B cell (primary cell): Measurements from ENCODE around the gene PTPRN2. TPM values are rescaled to one million over a fixed set of nuclear protein-coding genes. Genes with fewer than 3 reads are reported as not detected.

ENCODE experiments used
- ATAC-seq: fragments of 200-7000 bp; cut with Tn5 transposase; one replicate; pipeline ENCODE4 v1.10.0; 2021; ENCODE audit warnings: low read depth, mild to moderate bottlenecking, moderate number of reproducible peaks, moderate library complexity
- CTCF ChIA-PET: fragments of 350-600 bp; sonication (Branson Sonifier 250); formaldehyde crosslinking; loops from one replicate; lab custom pipeline; 2021; ENCODE audit warnings: antibody characterized with exemption, inconsistent platforms; lab: Charles Lee
- POLR2A ChIA-PET: fragments of 350-600 bp; sonication (Branson Sonifier 250); formaldehyde crosslinking; loops from one replicate; lab custom pipeline; 2021; ENCODE audit warnings: antibody characterized with exemption; lab: Charles Lee
- DNase-seq: peaks from one replicate; pipeline ENCODE4 v3.0.0; 2013
- H2AFZ ChIP-seq: 2 replicates; pipeline ENCODE4 v1.6.1; 2012; ENCODE audit warnings: mild to moderate bottlenecking, low read depth, low read length; ENCODE audit not compliant: insufficient read depth, poor library complexity, severe bottlenecking
- H3K27ac ChIP-seq, 2 donors: 1 replicate in 1 of 2; 2 replicates in 1 of 2; pipeline ENCODE4 v1.5.1; 2012 to 2013; ENCODE audit warnings: low read length in 2 of 2, mild to moderate bottlenecking in 2 of 2, moderate library complexity in 1 of 2
- H3K27me3 ChIP-seq, 4 experiments: fragments of 200-600 bp in 1 of 4; sonication (generic) in 1 of 4; replicated peaks in 1 of 4; 1 replicate in 2 of 4; 2 replicates in 2 of 4; pipeline versions ENCODE4 v1.6.1 to v1.7.0; 2013 to 2016; ENCODE audit warnings: low read length in 3 of 4, mild to moderate bottlenecking in 2 of 4, mixed read lengths in 1 of 4, moderate library complexity in 1 of 4; ENCODE audit not compliant: insufficient read depth in 4 of 4, control insufficient read depth in 3 of 4; ENCODE audit errors: control extremely low read depth in 1 of 4
- H3K36me3 ChIP-seq, 2 experiments: replicated peaks in 1 of 2; 1 replicate in 1 of 2; 2 replicates in 1 of 2; pipeline versions ENCODE4 v1.6.1 to v1.7.1; 2013; ENCODE audit warnings: low read length in 1 of 2; ENCODE audit not compliant: insufficient read depth in 2 of 2, control insufficient read depth in 1 of 2; ENCODE audit errors: control extremely low read depth in 1 of 2, extremely low read depth in 1 of 2
- H3K4me1 ChIP-seq, 2 donors: fragments of 200-600 bp in 1 of 2; sonication (generic) in 1 of 2; 1 replicate in 1 of 2; 2 replicates in 1 of 2; pipeline versions ENCODE4 v1.5.1 to v1.6.1; 2013 to 2017; ENCODE audit warnings: low read length in 2 of 2; ENCODE audit not compliant: control insufficient read depth in 2 of 2, insufficient read depth in 2 of 2
- H3K4me2 ChIP-seq: replicated peaks from 2 replicates; pipeline ENCODE3; 2012; ENCODE audit warnings: mild to moderate bottlenecking, low read depth, low read length; ENCODE audit not compliant: poor library complexity, severe bottlenecking
- H3K4me3 ChIP-seq, 5 experiments: fragments of 200-600 bp in 1 of 5; sonication (generic) in 1 of 5; 1 replicate in 3 of 5; 2 replicates in 2 of 5; pipeline versions ENCODE4 v1.5.1 to v1.7.0; 2011 to 2016; ENCODE audit warnings: low read length in 4 of 5, mild to moderate bottlenecking in 4 of 5, low read depth in 2 of 5, control low read depth in 1 of 5, moderate library complexity in 1 of 5; ENCODE audit not compliant: insufficient read depth in 1 of 5; ENCODE audit errors: control extremely low read depth in 1 of 5, extremely low read depth in 1 of 5
- H3K79me2 ChIP-seq: fragments of 200-600 bp; sonication (generic); one replicate; pipeline ENCODE4 v1.6.0; 2016; ENCODE audit warnings: low read length; ENCODE audit not compliant: control insufficient read depth, insufficient read depth
- H3K9ac ChIP-seq: fragments of 200-600 bp; sonication (generic); 2 replicates; pipeline ENCODE4 v1.6.1; 2017; ENCODE audit warnings: mild to moderate bottlenecking, low read length, moderate library complexity
- H3K9me3 ChIP-seq, 3 donors: one replicate each; pipeline versions ENCODE4 v1.6.1 to v1.7.1; 2013; ENCODE audit warnings: low read length in 2 of 3; ENCODE audit not compliant: control insufficient read depth in 2 of 3, insufficient read depth in 1 of 3; ENCODE audit errors: control extremely low read depth in 1 of 3
- H4K20me1 ChIP-seq: 2 replicates; pipeline ENCODE4 v1.6.0; 2012; ENCODE audit warnings: mild to moderate bottlenecking, low read length; ENCODE audit not compliant: insufficient read depth, control insufficient read depth, poor library complexity, severe bottlenecking
- H3K27ac Mint-ChIP-seq: one replicate; pipeline ENCODE4 v1.8.0; 2021; ENCODE audit warnings: mixed read lengths
- H3K27me3 Mint-ChIP-seq: one replicate; pipeline ENCODE4 v1.8.0; 2021; ENCODE audit warnings: mixed read lengths
- H3K4me1 Mint-ChIP-seq: one replicate; pipeline ENCODE4 v1.8.0; 2021; ENCODE audit warnings: mixed read lengths
- H3K4me3 Mint-ChIP-seq: one replicate; pipeline ENCODE4 v1.8.0; 2021; ENCODE audit warnings: mixed read lengths
- H3K9me3 Mint-ChIP-seq: one replicate; pipeline ENCODE4 v1.8.0; 2022; ENCODE audit warnings: mixed read lengths; ENCODE audit not compliant: insufficient read depth
- EZH2 ChIP-seq: IDR thresholded peaks from 2 replicates; pipeline ENCODE4 v1.6.1; 2012; ENCODE audit warnings: borderline replicate concordance, low read depth, mild to moderate bottlenecking, moderate library complexity, low read length; ENCODE audit not compliant: insufficient read depth, poor library complexity, severe bottlenecking
- WGBS: methylation state at CpG from one replicate; pipeline ENCODE4 v1.1.5; 2013; ENCODE audit warnings: missing lambda C conversion rate; ENCODE audit not compliant: insufficient coverage; 5-methylcytosine and 5-hydroxymethylcytosine counted together
- intact Hi-C: fragments of 100-400 bp; cut with micrococcal nuclease; formaldehyde crosslinking; loops from one replicate; pipeline ENCODE4 v1.10.0; 2022
- polyA plus RNA-seq: library from polyadenylated mRNA; depleted of rRNA; stranded (reverse); fragments of >200 nt; gene quantifications from 2 replicates; pipeline ENCODE4 v1.2.3, GENCODE V29; 2012
- total RNA-seq, 2 donors: library from RNA; stranded (reverse); fragments of 120-200 nt in 1 of 2; gene quantifications; 1 replicate in 1 of 2; 2 replicates in 1 of 2; pipeline versions ENCODE4 v1.2.3 to v1.2.4, GENCODE V29; 2013 to 2022
- TF ChIP-seq, protein P1 (sequence below): fragments of 200-600 bp; IDR thresholded peaks from one replicate; pipeline ENCODE4 v1.8.0; 2022; ENCODE audit warnings: antibody characterized with exemption, mild to moderate bottlenecking

Gene PTPRN2
- total and polyA plus RNA-seq, 2 donors (not counting 1 experiment from before 2014, with no cell fraction given): 2.0 to 5.0 TPM

- Histone ChIP-seq H3K4me1 (no peaks in the 10 kb centered on the region), H4K20me1 (no peaks in the 10 kb centered on the region), H3K9ac (no peak overlapping the region), H2AFZ (no peak overlapping the region), H3K4me3 (no peak overlapping the region), H3K27ac (no peak overlapping the region), H3K9me3 (peaks cover 0 to 24% (median 0%) of the 10 kb centered on the region in 3 donors), H3K4me2 (no peak overlapping the region), H3K36me3 (no peaks in the 10 kb centered on the region), H3K27me3 (no peaks in the 10 kb centered on the region), H3K79me2 (no peaks in the 10 kb centered on the region)
- DNase-seq: no peak
- TF ChIP-seq, protein P1, sequence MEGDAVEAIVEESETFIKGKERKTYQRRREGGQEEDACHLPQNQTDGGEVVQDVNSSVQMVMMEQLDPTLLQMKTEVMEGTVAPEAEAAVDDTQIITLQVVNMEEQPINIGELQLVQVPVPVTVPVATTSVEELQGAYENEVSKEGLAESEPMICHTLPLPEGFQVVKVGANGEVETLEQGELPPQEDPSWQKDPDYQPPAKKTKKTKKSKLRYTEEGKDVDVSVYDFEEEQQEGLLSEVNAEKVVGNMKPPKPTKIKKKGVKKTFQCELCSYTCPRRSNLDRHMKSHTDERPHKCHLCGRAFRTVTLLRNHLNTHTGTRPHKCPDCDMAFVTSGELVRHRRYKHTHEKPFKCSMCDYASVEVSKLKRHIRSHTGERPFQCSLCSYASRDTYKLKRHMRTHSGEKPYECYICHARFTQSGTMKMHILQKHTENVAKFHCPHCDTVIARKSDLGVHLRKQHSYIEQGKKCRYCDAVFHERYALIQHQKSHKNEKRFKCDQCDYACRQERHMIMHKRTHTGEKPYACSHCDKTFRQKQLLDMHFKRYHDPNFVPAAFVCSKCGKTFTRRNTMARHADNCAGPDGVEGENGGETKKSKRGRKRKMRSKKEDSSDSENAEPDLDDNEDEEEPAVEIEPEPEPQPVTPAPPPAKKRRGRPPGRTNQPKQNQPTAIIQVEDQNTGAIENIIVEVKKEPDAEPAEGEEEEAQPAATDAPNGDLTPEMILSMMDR: no peak
- TF ChIP-seq EZH2: no peak
- ChIA-PET CTCF (no interaction called here), POLR2A (no interaction called here)
- Mint-ChIP-seq H3K4me3 (no peak overlapping the region), H3K27me3 (no peaks in the 10 kb centered on the region), H3K4me1 (no peaks in the 10 kb centered on the region), H3K27ac (no peak overlapping the region), H3K9me3 (peaks cover 3% of the 10 kb centered on the region)
- no peak for ATAC-seq
- intact Hi-C loops: no loop called here
- WGBS: 96% methylated on average over 32 of the region's 32 CpGs
These were observed 802.0 kb downstream of the PTPRN2 start for GRCh38 chr7:157785486-157786186.

DNA sequence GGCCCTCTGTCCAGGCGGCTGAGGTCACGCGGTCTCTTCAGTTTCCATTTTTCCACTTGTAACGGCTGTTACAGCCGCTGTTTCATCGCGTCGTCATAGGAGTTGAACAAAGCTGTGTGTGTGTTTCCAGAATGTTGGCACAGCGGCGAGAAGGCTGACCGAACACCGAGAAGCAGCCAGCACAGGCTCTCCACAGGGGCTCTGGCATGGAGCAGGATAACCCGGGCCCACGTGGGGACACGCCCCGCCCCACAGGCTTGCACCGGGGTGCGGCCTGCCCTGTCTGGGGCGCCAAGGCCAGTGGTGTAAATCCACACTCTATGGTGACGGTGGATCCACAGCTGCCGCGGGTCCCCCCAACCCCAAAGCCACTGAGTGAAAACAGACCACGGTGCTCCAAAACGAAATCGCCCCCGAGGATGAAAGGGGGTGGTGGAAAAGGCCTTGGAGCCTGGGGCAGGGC, 802.6 kb downstream of the PTPRN2 start:
- no peaks in the 10 kb centered on the region for H3K27me3 ChIP-seq
- no peaks in the 10 kb centered on the region for H4K20me1 ChIP-seq
- H3K4me3 Mint-ChIP-seq: no peak overlapping the region
- no peaks in the 10 kb centered on the region for H3K79me2 ChIP-seq
- POLR2A ChIA-PET: no interaction called here
- H3K9ac ChIP-seq: no peak overlapping the region
- no peak overlapping the region for H3K27ac Mint-ChIP-seq
- no peaks in the 10 kb centered on the region for H3K4me1 ChIP-seq
- ATAC-seq (no peak), DNase-seq (no peak)
- WGBS: 91% methylated on average over 21 of the region's 26 CpGs
- no peak overlapping the region for H3K27ac ChIP-seq
- intact Hi-C loops: no loop called here
- H2AFZ ChIP-seq: no peak overlapping the region
- H3K27me3 Mint-ChIP-seq: no peaks in the 10 kb centered on the region
- H3K4me2 ChIP-seq: no peak overlapping the region
- CTCF ChIA-PET: no interaction called here
- peaks cover 0 to 31% (median 0%) of the 10 kb centered on the region in 3 donors for H3K9me3 ChIP-seq
- TF ChIP-seq, protein P1: no peak
- no peak for TF ChIP-seq EZH2
- H3K4me3 ChIP-seq: no peak overlapping the region
- peaks cover 3% of the 10 kb centered on the region for H3K9me3 Mint-ChIP-seq
- H3K36me3 ChIP-seq: no peaks in the 10 kb centered on the region
- no peaks in the 10 kb centered on the region for H3K4me1 Mint-ChIP-seq
